Body of pancreas (tissue), 4 donors: ENCODE data around the gene METTL1. TPM values are rescaled to one million over a fixed set of nuclear protein-coding genes. Genes with fewer than 3 reads are reported as not detected.
"Not testable (repeated sequence)": the region's sequence is repeated elsewhere in the genome, so short reads cannot be mapped to it uniquely, and the experiment has no call there.

Experiments
- ATAC-seq: fragments of 150-250 bp; one replicate; pipeline ENCODE4 v1.9.1; 2016
- DNase-seq, 4 donors: peaks; one replicate each; pipeline ENCODE4 v3.0.0-alpha.2; 2019
- H3K27ac ChIP-seq, 4 donors: fragments of 200-600 bp; sonication (generic); 1 replicate in 3 of 4; 2 replicates in 1 of 4; pipeline versions ENCODE4 v1.5.1 to v1.6.1; 2016 to 2019; ENCODE audit warnings: mild to moderate bottlenecking in 1 of 4, mixed read lengths in 1 of 4, moderate library complexity in 1 of 4
- H3K27me3 ChIP-seq, 2 donors: fragments of 200-600 bp; sonication (generic); one replicate each; pipeline ENCODE4 v1.6.0; 2016; ENCODE audit warnings: mild to moderate bottlenecking in 1 of 2
- H3K36me3 ChIP-seq, 2 donors: fragments of 200-600 bp; sonication (generic); replicated peaks in 1 of 2; 2 replicates each; pipeline ENCODE4 v1.5.1; 2016; ENCODE audit warnings: low read depth in 2 of 2; ENCODE audit not compliant: insufficient read depth in 1 of 2
- H3K4me1 ChIP-seq: fragments of 200-600 bp; sonication (generic); one replicate; pipeline ENCODE4 v1.6.0; 2016
- H3K4me3 ChIP-seq, 2 donors: fragments of 200-600 bp; sonication (generic); 1 replicate in 1 of 2; 2 replicates in 1 of 2; pipeline ENCODE4 v1.5.1; 2016 to 2019
- H3K9me3 ChIP-seq, 3 donors: fragments of 200-600 bp; sonication (generic); 1 replicate in 2 of 3; 2 replicates in 1 of 3; pipeline ENCODE4 v1.5.1; 2016
- CTCF ChIP-seq, 7 experiments: fragments of 450-650 bp in 4 of 7; fragments of 200-600 bp in 3 of 7; sonication (generic) in 3 of 7; IDR thresholded peaks; one replicate each; pipeline ENCODE4 v1.5.1; 2016 to 2019; ENCODE audit warnings: antibody characterized with exemption in 7 of 7
- POLR2A ChIP-seq, 3 donors: fragments of 450-650 bp; IDR thresholded peaks; one replicate each; pipeline ENCODE4 v1.6.1; 2016; ENCODE audit warnings: antibody characterized with exemption in 3 of 3, mild to moderate bottlenecking in 2 of 3
- WGBS, 2 donors: methylation state at CpG; one replicate each; pipeline ENCODE4 v1.1.5; 2017; 5-methylcytosine and 5-hydroxymethylcytosine counted together
- intact Hi-C: fragments of 100-400 bp; cut with DNase I; formaldehyde crosslinking; loops from one replicate; pipeline ENCODE4 v1.15.1; 2023
- total RNA-seq, 2 donors: library from RNA; depleted of rRNA; stranded (reverse); fragments of >200 nt; gene quantifications; one replicate each; pipeline ENCODE4 v1.1.0, GENCODE V29; 2016

The METTL1 gene
- total RNA-seq, 2 donors from 2014 or later: 16.1 to 23.1 TPM

DNA sequence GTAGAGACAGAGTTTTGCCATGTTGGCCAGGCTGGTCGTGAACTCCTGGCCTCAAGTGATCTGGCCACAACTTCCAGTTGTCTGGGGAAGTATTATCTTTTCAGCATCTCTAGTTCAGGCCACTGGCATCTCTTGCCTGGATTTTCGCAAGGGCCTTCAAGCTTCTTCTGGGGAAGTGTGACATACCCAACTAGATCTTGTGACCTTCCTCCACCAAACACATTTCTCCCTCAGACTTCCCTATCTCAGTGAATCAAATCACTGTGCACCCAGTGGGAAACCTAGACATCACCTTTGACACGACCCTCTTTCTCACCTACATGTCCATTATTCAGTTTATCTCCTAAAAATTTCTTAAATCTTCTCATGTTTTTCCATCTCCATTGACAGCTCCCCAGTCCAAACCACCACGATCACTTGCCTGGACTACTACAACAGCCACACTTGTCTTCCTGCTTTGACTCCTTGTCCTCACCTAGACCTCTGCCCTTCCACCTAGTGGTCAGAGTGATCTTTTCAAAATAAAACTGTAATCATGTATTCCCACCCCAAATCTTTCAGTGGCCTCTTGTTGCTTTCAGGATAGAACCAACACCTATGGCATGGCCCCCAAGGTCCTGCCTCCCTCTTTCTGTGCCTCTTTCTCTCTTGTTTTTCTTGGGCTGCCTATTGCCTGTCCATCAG, 3.8 kb upstream of the METTL1 start:
- H3K27me3 ChIP-seq: no peaks in the 10 kb centered on the region
- ATAC-seq (no peak), DNase-seq (no peak)
- H3K9me3 ChIP-seq: no peaks in the 10 kb centered on the region
- H3K27ac ChIP-seq: no peak overlapping the region
- 72 to 75% methylated on average over 4 of the region's 4 CpGs for WGBS, 2 donors
- H3K4me1 ChIP-seq: peaks cover 41% of the 10 kb centered on the region
- no peaks in the 10 kb centered on the region for H3K36me3 ChIP-seq
- intact Hi-C loops: no loop called here
- TF ChIP-seq POLR2A (IDR thresholded peaks at IDR 0.05): no peak
- peak in 1 of 7 experiments; percentile 8 for TF ChIP-seq CTCF (IDR thresholded peaks at IDR 0.05)
- H3K4me3 ChIP-seq: no peak overlapping the region

DNA sequence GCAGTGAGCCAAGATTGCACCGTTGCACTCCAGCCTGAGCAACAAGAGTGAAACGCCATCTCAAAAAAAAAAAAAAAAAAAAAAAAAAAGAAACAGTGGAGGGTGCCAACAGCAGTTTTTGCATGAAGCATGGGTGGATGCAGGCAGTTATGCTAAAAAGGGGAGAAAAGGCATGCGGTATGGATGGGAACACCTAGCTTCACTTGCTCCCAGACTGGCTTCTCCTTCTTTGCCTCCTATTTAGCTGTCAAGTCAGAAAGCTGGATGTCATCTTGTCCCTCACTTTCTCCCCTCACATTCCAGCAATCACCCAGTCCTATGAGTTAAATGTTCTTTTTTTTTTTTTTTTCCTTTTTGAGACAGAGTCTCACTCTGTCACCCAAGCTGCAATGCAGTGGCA, 3.1 kb upstream of the METTL1 start:
- TF ChIP-seq POLR2A (IDR thresholded peaks at IDR 0.05): no peak
- no peak for TF ChIP-seq CTCF (IDR thresholded peaks at IDR 0.05)
- intact Hi-C loops: no loop called here
- no peak for DNase-seq
- H3K36me3 ChIP-seq: peaks cover 0 to 3% of the 10 kb centered on the region in 2 donors
- 75 to 86% methylated on average over 3 of the region's 3 CpGs for WGBS, 2 donors
- H3K9me3 ChIP-seq: no peaks in the 10 kb centered on the region
- no peak overlapping the region for H3K27ac ChIP-seq
- H3K4me1 ChIP-seq: peaks cover 46% of the 10 kb centered on the region
- no peak for ATAC-seq
- no peak overlapping the region for H3K4me3 ChIP-seq
- no peaks in the 10 kb centered on the region for H3K27me3 ChIP-seq

- H3K4me3 ChIP-seq, H3K9me3 ChIP-seq, intact Hi-C loops, DNase-seq, H3K36me3 ChIP-seq, H3K27ac ChIP-seq, H3K27me3 ChIP-seq, ATAC-seq: not testable (repeated sequence)
- peaks cover 46% of the 10 kb centered on the region for H3K4me1 ChIP-seq
- 92 to 96% methylated on average over 11 of the region's 11 CpGs for WGBS, 2 donors
These were observed 2.7 kb upstream of the METTL1 start for GRCh38 chr12:57774634-57775033.

DNA sequence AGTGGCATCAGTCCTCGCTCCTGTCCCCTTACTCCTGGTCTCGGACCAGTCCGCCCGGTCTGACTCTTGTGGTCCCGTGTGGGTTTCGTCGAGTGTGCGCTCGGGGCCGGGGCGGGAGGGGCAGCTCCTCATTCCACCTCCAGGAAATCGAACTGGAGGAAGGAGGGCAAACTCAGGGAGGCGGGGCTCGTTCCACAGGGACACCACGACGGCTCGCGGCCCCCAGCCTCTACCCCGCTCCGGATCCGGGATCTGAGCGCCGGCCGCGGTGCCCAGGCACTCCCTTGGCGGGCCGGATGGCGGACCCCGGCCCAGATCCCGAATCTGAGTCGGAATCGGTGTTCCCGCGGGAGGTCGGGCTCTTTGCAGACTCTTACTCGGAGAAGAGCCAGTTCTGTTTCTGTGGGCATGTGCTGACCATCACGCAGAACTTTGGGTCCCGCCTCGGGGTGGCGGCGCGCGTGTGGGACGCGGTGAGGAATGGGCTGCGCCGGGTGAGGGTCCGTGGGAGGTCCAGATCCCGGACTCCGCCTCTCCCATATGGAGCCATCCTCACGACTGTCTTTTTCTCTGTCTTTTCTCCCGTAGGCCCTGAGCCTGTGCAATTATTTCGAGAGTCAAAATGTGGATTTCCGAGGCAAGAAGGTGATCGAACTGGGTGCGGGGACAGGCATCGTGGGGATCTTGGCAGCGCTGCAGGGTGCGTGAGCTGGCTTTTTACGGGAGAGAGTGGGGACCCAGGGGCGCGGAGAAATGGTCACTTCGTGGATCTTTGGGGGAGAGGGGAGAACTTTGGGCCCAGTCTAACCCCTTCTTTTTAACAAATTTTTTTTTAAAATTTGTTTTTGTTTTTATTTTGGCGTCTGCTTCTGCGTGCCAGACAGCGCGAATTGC, 771 bp upstream of the METTL1 start, which contains the start of gene EEF1AKMT3:
EEF1AKMT3 (plus strand) TSS at position 186 of the 894 bp plus-strand sequence; CDS start at position 297, 111 bp downstream.
- WGBS, 2 donors: 1 to 4% methylated on average over 31 to 67 of the region's 67 CpGs
- peak within 1 kb of the TSS; percentile 78 to 95 (median 90) for H3K27ac ChIP-seq
- TF ChIP-seq CTCF (IDR thresholded peaks at IDR 0.05) (peak in 2 of 7 experiments; percentile 2 to 7), POLR2A (IDR thresholded peaks at IDR 0.05) (peak in 1 of 3 donors; percentile 23)
- H3K9me3 ChIP-seq: no peaks in the 10 kb centered on the region
- peak; percentile 71 to 81 (median 77) for DNase-seq
- peaks cover 0 to 6% of the 10 kb centered on the region in 2 donors for H3K36me3 ChIP-seq
- H3K4me1 ChIP-seq: peaks cover 38% of the 10 kb centered on the region
- intact Hi-C loops: no loop called here
- peak; percentile 68 for ATAC-seq
- no peaks in the 10 kb centered on the region for H3K27me3 ChIP-seq
- H3K4me3 ChIP-seq: peak within 1 kb of the TSS; percentile 32 to 69

DNA sequence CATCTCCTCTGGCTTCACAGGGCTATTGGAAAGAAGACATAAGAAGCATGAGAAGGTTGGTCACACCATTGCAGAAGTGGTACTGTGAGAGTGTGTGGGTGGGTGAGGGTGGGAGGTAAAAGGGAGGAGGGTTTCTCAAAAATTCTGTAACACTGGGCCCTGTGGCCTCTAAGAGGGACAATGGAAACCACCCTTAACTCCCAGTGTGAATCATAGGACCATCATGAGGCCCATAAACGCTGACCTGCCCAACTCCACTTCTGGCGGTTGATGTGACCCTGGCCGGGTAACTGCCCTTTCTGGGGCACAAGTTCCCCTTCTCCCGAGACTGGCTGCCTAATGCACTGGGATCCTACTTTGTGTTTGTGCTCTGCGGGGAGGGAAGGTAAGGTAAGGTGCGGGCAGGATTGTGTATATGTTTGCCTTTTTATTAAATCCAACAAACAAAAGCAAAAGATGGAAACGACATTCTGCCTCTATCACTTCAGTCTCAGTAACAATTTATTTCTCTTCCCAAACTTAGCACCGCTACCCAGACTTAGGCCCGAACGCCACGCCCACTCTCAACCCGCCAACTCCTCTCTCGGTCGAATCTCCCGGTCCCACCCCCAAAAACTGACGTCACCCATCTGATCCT, 551 bp downstream of the METTL1 start:
- H3K36me3 ChIP-seq: peaks cover 0 to 6% of the 10 kb centered on the region in 2 donors
- H3K27me3 ChIP-seq: no peaks in the 10 kb centered on the region
- WGBS, 2 donors: 1% methylated on average over 16 of the region's 16 CpGs
- peak; percentile 85 to 93 (median 90) for DNase-seq
- H3K4me1 ChIP-seq: peaks cover 46% of the 10 kb centered on the region
- ATAC-seq: peak; percentile 76
- H3K4me3 ChIP-seq: peak overlapping the region; percentile 32 to 69
- H3K27ac ChIP-seq: peak overlapping the region; percentile 78 to 95 (median 90)
- TF ChIP-seq POLR2A (IDR thresholded peaks at IDR 0.05) (no peak), CTCF (IDR thresholded peaks at IDR 0.05) (no peak)
- no peaks in the 10 kb centered on the region for H3K9me3 ChIP-seq
- intact Hi-C loops: no loop called here
